Measurements from ENCODE around the gene SEC61G. TPM values are rescaled to one million over a fixed set of nuclear protein-coding genes. Genes with fewer than 3 reads are reported as not detected.

The SEC61G gene
- total RNA-seq, 6 experiments from 2014 or later = 44.0 to 171 (median 77.5) TPM

- Histone ChIP-seq H3K27me3 (no peaks in the 10 kb centered on the region), H3K27ac (no peak overlapping the region), H3K4me3 (no peak overlapping the region), H3K4me1 (no peaks in the 10 kb centered on the region), H3K9me3 (no peaks in the 10 kb centered on the region), H3K36me3 (no peaks in the 10 kb centered on the region)
- 45% methylated on average over 1 of the region's 1 CpG for WGBS (ENCODE audit: insufficient coverage, low coverage, low lambda C conversion rate, missing lambda C conversion rate)
- no peak for ATAC-seq
- no peak for DNase-seq
- TF ChIP-seq POLR2A (IDR thresholded peaks at IDR 0.05) = no peak
- intact Hi-C loops (cut with DNase I) = no loop called here
Observed at GRCh38 chr7:54729107-54729506, 29.9 kb downstream of the SEC61G start.

GRCh38 chr7:54728411-54728810 lies 30.6 kb downstream of the SEC61G start:
- no peak for DNase-seq
- no peaks in the 10 kb centered on the region for H3K36me3 ChIP-seq
- H3K27me3 ChIP-seq = no peaks in the 10 kb centered on the region
- no peak overlapping the region for H3K27ac ChIP-seq
- H3K4me1 ChIP-seq = no peaks in the 10 kb centered on the region
- intact Hi-C loops (cut with DNase I) = no loop called here
- 28% methylated on average over 3 of the region's 4 CpGs for WGBS (ENCODE audit: insufficient coverage, low coverage, low lambda C conversion rate, missing lambda C conversion rate)
- ATAC-seq = no peak
- H3K4me3 ChIP-seq = no peak overlapping the region
- TF ChIP-seq POLR2A (IDR thresholded peaks at IDR 0.05) = no peak
- no peak for TF ChIP-seq CTCF (IDR thresholded peaks at IDR 0.05)
- H3K9me3 ChIP-seq = no peaks in the 10 kb centered on the region

DNA sequence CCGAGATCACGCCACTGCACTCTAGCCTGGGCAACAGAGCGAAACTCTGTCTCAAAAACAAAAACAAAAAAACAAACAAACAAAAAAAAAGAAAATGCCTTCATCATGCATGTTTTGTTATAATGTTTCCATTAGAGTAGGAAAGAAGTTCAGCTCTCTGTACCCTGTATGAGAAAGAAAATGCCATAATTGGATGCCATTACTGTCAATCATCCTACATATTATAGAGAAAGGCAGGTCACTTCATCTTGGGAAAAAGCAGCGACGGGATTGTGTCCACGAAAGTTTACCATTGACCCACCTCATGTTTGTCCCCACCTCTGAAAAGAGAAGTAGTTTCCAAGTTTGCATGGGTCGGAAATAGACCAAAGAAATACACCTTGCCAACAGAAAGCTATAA lies 33.8 kb downstream of the SEC61G start:
- DNase-seq (no peak), ATAC-seq (no peak)
- Histone ChIP-seq H3K9me3 (no peaks in the 10 kb centered on the region), H3K27me3 (no peaks in the 10 kb centered on the region), H3K4me3 (no peak overlapping the region), H3K4me1 (no peaks in the 10 kb centered on the region), H3K36me3 (no peaks in the 10 kb centered on the region), H3K27ac (no peak overlapping the region)
- WGBS (ENCODE audit: insufficient coverage, low coverage, low lambda C conversion rate, missing lambda C conversion rate) = 63% methylated on average over 7 of the region's 7 CpGs
- TF ChIP-seq CTCF (IDR thresholded peaks at IDR 0.05) = no peak
- no peak for TF ChIP-seq POLR2A (IDR thresholded peaks at IDR 0.05)
- intact Hi-C loops (cut with DNase I) = no loop called here

- Histone ChIP-seq H3K27me3 (no peaks in the 10 kb centered on the region), H3K9me3 (no peaks in the 10 kb centered on the region), H3K36me3 (no peaks in the 10 kb centered on the region), H3K27ac (no peak overlapping the region), H3K4me1 (no peaks in the 10 kb centered on the region), H3K4me3 (no peak overlapping the region)
- DNase-seq (no peak), ATAC-seq (no peak)
- 67% methylated on average over 1 of the region's 1 CpG for WGBS (ENCODE audit: insufficient coverage, low coverage, low lambda C conversion rate, missing lambda C conversion rate)
- TF ChIP-seq CTCF (IDR thresholded peaks at IDR 0.05) (no peak), POLR2A (IDR thresholded peaks at IDR 0.05) (no peak)
- intact Hi-C loops (cut with DNase I) = no loop called here
Observed at GRCh38 chr7:54722502-54722901, 36.5 kb downstream of the SEC61G start.

GRCh38 chr7:54722026-54722425 lies 37.0 kb downstream of the SEC61G start:
- no peak for TF ChIP-seq POLR2A (IDR thresholded peaks at IDR 0.05)
- TF ChIP-seq CTCF (IDR thresholded peaks at IDR 0.05) = no peak
- WGBS (ENCODE audit: insufficient coverage, low coverage, low lambda C conversion rate, missing lambda C conversion rate) = 50% methylated on average over 6 of the region's 9 CpGs
- intact Hi-C loops (cut with DNase I) = no loop called here

More at GRCh38 chr7:54722026-54722425, 37.0 kb downstream of the SEC61G start:
- no peaks in the 10 kb centered on the region for H3K4me1 ChIP-seq
- H3K27ac ChIP-seq = no peak overlapping the region
- no peaks in the 10 kb centered on the region for H3K27me3 ChIP-seq
- no peak overlapping the region for H3K4me3 ChIP-seq
- no peak for DNase-seq
- ATAC-seq = no peak
- no peaks in the 10 kb centered on the region for H3K9me3 ChIP-seq
- H3K36me3 ChIP-seq = no peaks in the 10 kb centered on the region
